OCI-LY3 (cell line): Measurements from ENCODE around the gene RARG.
"Not testable (repeated sequence)": the region's sequence is repeated elsewhere in the genome, so short reads cannot be mapped to it uniquely, and the experiment has no call there.

Experiments
- H2AFZ ChIP-seq: fragments of 200-600, 300-600 bp; shearing (Covaris generic); 2 replicates; pipeline ENCODE4 v1.6.0; 2014; ENCODE audit warnings: antibody characterized with exemption, low read depth, low read length
- H3K27ac ChIP-seq: fragments of 200-600, 300-600 bp; sonication (generic); 2 replicates; pipeline ENCODE4 v1.5.1; 2014; ENCODE audit warnings: mild to moderate bottlenecking, low read length, moderate library complexity, mixed read lengths
- H3K27me3 ChIP-seq: fragments of 200-600, 300-600 bp; sonication (generic); 2 replicates; pipeline ENCODE4 v1.6.1; 2014; ENCODE audit warnings: low read depth, low read length, mixed read lengths
- H3K36me3 ChIP-seq: fragments of 200-600, 300-600 bp; sonication (generic); replicated peaks from 2 replicates; pipeline ENCODE3; 2014; ENCODE audit warnings: low read depth, low read length, mixed read lengths
- H3K4me1 ChIP-seq: fragments of 300-600, 200-600 bp; sonication (generic); 2 replicates; pipeline ENCODE4 v1.6.1; 2014; ENCODE audit warnings: low read length, mixed read lengths
- H3K4me2 ChIP-seq: fragments of 200-600, 300-600 bp; sonication (generic); 2 replicates; pipeline ENCODE4 v1.6.1; 2014; ENCODE audit warnings: low read length, mixed read lengths
- H3K4me3 ChIP-seq: fragments of 300-600, 200-600 bp; sonication (generic); 2 replicates; pipeline ENCODE4 v1.5.1; 2014; ENCODE audit warnings: antibody characterized with exemption, mild to moderate bottlenecking, low read length, moderate library complexity
- H3K79me2 ChIP-seq: fragments of 300-600, 200-600 bp; shearing (Covaris generic); 2 replicates; pipeline ENCODE4 v1.6.1; 2014; ENCODE audit warnings: mild to moderate bottlenecking, low read length, mixed read lengths
- H3K9ac ChIP-seq: fragments of 300-600, 200-600 bp; shearing (Covaris generic); 2 replicates; pipeline ENCODE4 v1.6.0; 2014; ENCODE audit warnings: mild to moderate bottlenecking, low read length, moderate library complexity
- H3K9me3 ChIP-seq: fragments of 200-600, 300-600 bp; shearing (Covaris generic); 2 replicates; pipeline ENCODE4 v1.6.1; 2014; ENCODE audit warnings: low read length, mixed read lengths; ENCODE audit not compliant: insufficient read depth
- H4K20me1 ChIP-seq: fragments of 200-600, 300-600 bp; sonication (generic); 2 replicates; pipeline ENCODE4 v1.6.1; 2016; ENCODE audit warnings: low read length, mixed read lengths; ENCODE audit not compliant: insufficient read depth
- CTCF ChIP-seq: fragments of 200-600, 300-600 bp; sonication (generic); IDR thresholded peaks from 2 replicates; pipeline ENCODE4 v1.5.1; 2014; ENCODE audit warnings: antibody characterized with exemption, low read length, low read depth
- EZH2phosphoT487 ChIP-seq: fragments of 200-600 bp; shearing (Covaris generic); IDR thresholded peaks from 2 replicates; pipeline ENCODE4 v1.6.1; 2018; ENCODE audit warnings: antibody characterized with exemption, mixed run types, low read depth

The RARG gene

GRCh38 chr12:53204351-53204750 is 27.7 kb downstream of the RARG start:
- Histone ChIP-seq H3K4me1 (peaks cover 73% of the 10 kb centered on the region), H3K4me2 (no peak overlapping the region), H3K36me3 (no peaks in the 10 kb centered on the region), H4K20me1 (no peaks in the 10 kb centered on the region), H3K4me3 (no peak overlapping the region), H3K9me3 (no peaks in the 10 kb centered on the region), H3K27me3 (0 out of 2 replicates have a peak, but pooled peaks cover 3% of the 10 kb centered on the region), H3K27ac (no peak overlapping the region), H3K9ac (no peak overlapping the region), H2AFZ (no peak overlapping the region), H3K79me2 (no peaks in the 10 kb centered on the region)
- no peak for TF ChIP-seq EZH2phosphoT487
- TF ChIP-seq CTCF = no peak

GRCh38 chr12:53202316-53202715 is 29.7 kb downstream of the RARG start:
- H4K20me1 ChIP-seq, H3K4me3 ChIP-seq, H3K27ac ChIP-seq, H3K4me2 ChIP-seq, H3K9ac ChIP-seq, H3K79me2 ChIP-seq, H2AFZ ChIP-seq, H3K27me3 ChIP-seq, H3K36me3 ChIP-seq, H3K9me3 ChIP-seq: not testable (repeated sequence)
- peaks cover 64% of the 10 kb centered on the region for H3K4me1 ChIP-seq

- 0 out of 2 replicates have a peak, but pooled peaks cover 3% of the 10 kb centered on the region for H3K27me3 ChIP-seq
- H3K4me1 ChIP-seq = peaks cover 57% of the 10 kb centered on the region
- H3K4me3 ChIP-seq = no peak overlapping the region
- no peak overlapping the region for H3K27ac ChIP-seq
- no peaks in the 10 kb centered on the region for H3K79me2 ChIP-seq
- TF ChIP-seq CTCF = no peak
- TF ChIP-seq EZH2phosphoT487 = no peak
- H4K20me1 ChIP-seq = no peaks in the 10 kb centered on the region
- no peaks in the 10 kb centered on the region for H3K36me3 ChIP-seq
- no peak overlapping the region for H2AFZ ChIP-seq
- no peaks in the 10 kb centered on the region for H3K9me3 ChIP-seq
- H3K4me2 ChIP-seq = no peak overlapping the region
- no peak overlapping the region for H3K9ac ChIP-seq
Measured at GRCh38 chr12:53201639-53202038, 30.4 kb downstream of the RARG start.

GRCh38 chr12:53201177-53201541 is 30.9 kb downstream of the RARG start:
- TF ChIP-seq EZH2phosphoT487 (no peak), CTCF (no peak)
- Histone ChIP-seq H3K4me1 (peaks cover 52% of the 10 kb centered on the region), H2AFZ (no peak overlapping the region), H3K9me3 (no peaks in the 10 kb centered on the region), H3K9ac (no peak overlapping the region), H3K36me3 (no peaks in the 10 kb centered on the region), H3K4me3 (no peak overlapping the region), H3K27ac (no peak overlapping the region), H3K27me3 (0 out of 2 replicates have a peak, but pooled peaks cover 3% of the 10 kb centered on the region), H3K79me2 (no peaks in the 10 kb centered on the region), H3K4me2 (peak overlapping the region; percentile 68), H4K20me1 (no peaks in the 10 kb centered on the region)
